HG02973 (cell line): Measurements from ENCODE around the gene RXRB.
A peak's percentile ranks its signal among the peaks of the same experiment; 100 is the strongest.
"Not testable (repeated sequence)": the region's sequence is repeated elsewhere in the genome, so short reads cannot be mapped to it uniquely, and the experiment has no call there.

Experiments used
- ATAC-seq: cut with Tn5 transposase; IDR thresholded peaks from one replicate; pipeline ENCODE4 v1.9.1; 2021; ENCODE audit warnings: moderate library complexity; ENCODE audit not compliant: unreplicated experiment

Gene RXRB

GRCh38 chr6:33200219-33201146 is at the start of gene RXRB, which contains the start of gene SLC39A7:
TSS of gene RXRB (minus strand) at chr6:33200665. CDS start at chr6:33200476, 189 bp downstream.
TSS of gene SLC39A7 (plus strand) at chr6:33200867. CDS start at chr6:33201246, 379 bp downstream.
- ATAC-seq: peak; percentile 43

GRCh38 chr6:33249732-33250630 is 49.5 kb upstream of the RXRB start:
- ATAC-seq: no peak

- peak; percentile 83 for ATAC-seq
Observed at GRCh38 chr6:33248932-33249731, 48.7 kb upstream of the RXRB start.

GRCh38 chr6:33248643-33248931 is 48.1 kb upstream of the RXRB start:
- ATAC-seq: peak; percentile 8

- ATAC-seq: peak; percentile 35
Observed at GRCh38 chr6:33247977-33248642, 47.6 kb upstream of the RXRB start.

GRCh38 chr6:33243476-33243875 is 43.0 kb upstream of the RXRB start:
- ATAC-seq: no peak

GRCh38 chr6:33241968-33242367 is 41.5 kb upstream of the RXRB start:
- ATAC-seq: no peak

GRCh38 chr6:33237741-33238140 is 37.3 kb upstream of the RXRB start:
- no peak for ATAC-seq

- ATAC-seq: no peak
Observed at GRCh38 chr6:33236852-33237251, 36.4 kb upstream of the RXRB start.

- no peak for ATAC-seq
Observed at GRCh38 chr6:33236328-33236727, 35.9 kb upstream of the RXRB start.

- ATAC-seq: no peak
Observed at GRCh38 chr6:33235221-33235634, 34.8 kb upstream of the RXRB start.

GRCh38 chr6:33226503-33227120 is 26.1 kb upstream of the RXRB start:
- ATAC-seq: not testable (repeated sequence)

GRCh38 chr6:33217681-33218080 is 17.2 kb upstream of the RXRB start:
- ATAC-seq: no peak

- no peak for ATAC-seq
Observed at GRCh38 chr6:33217246-33217645, 16.8 kb upstream of the RXRB start.

- ATAC-seq: no peak
Observed at GRCh38 chr6:33216117-33216649, 15.7 kb upstream of the RXRB start.

GRCh38 chr6:33215271-33216116 is 15.0 kb upstream of the RXRB start:
- no peak for ATAC-seq

- ATAC-seq: no peak
Observed at GRCh38 chr6:33213989-33214335, 13.5 kb upstream of the RXRB start.

- ATAC-seq: no peak
Observed at GRCh38 chr6:33213166-33213988, 12.9 kb upstream of the RXRB start.
